Keratinocyte (primary cell): ENCODE data around the gene DDX54. TPM values are rescaled to one million over a fixed set of nuclear protein-coding genes. Genes with fewer than 3 reads are reported as not detected.

Source experiments
- DNase-seq: peaks from one replicate; pipeline ENCODE4 v3.0.0-alpha.2; 2011; ENCODE audit warnings: low read depth, missing footprints, low spot score
- FAIRE-seq: peaks from 2 replicates; lab custom pipeline; 2011; peaks lifted over from hg19 to GRCh38; lab: Jason Lieb, UNC
- H2AFZ ChIP-seq: 2 replicates; pipeline ENCODE4 v1.6.0; 2012; ENCODE audit warnings: low read length, control low read depth, inconsistent platforms; ENCODE audit not compliant: control insufficient read depth
- H3K27ac ChIP-seq: 2 replicates; pipeline ENCODE4 v1.5.1; 2011; ENCODE audit warnings: low read length; ENCODE audit not compliant: control insufficient read depth, insufficient read depth
- H3K27me3 ChIP-seq: 3 replicates; pipeline ENCODE4 v1.6.0; 2011; ENCODE audit warnings: low read length; ENCODE audit not compliant: control insufficient read depth, insufficient read depth; ENCODE audit errors: extremely low read depth
- H3K36me3 ChIP-seq, 2 experiments: 2 replicates in 1 of 2; 3 replicates in 1 of 2; pipeline ENCODE4 v1.5.1; 2011; ENCODE audit warnings: low read length in 2 of 2, mild to moderate bottlenecking in 1 of 2; ENCODE audit not compliant: control insufficient read depth in 2 of 2, insufficient read depth in 2 of 2; ENCODE audit errors: extremely low read depth in 1 of 2
- H3K4me1 ChIP-seq: 3 replicates; pipeline ENCODE4 v1.5.1; 2011; ENCODE audit warnings: low read length; ENCODE audit not compliant: control insufficient read depth, insufficient read depth; ENCODE audit errors: extremely low read depth
- H3K4me2 ChIP-seq: 3 replicates; pipeline ENCODE4 v1.6.0; 2011; ENCODE audit warnings: low read depth, low read length; ENCODE audit not compliant: control insufficient read depth, insufficient read depth; ENCODE audit errors: extremely low read depth
- H3K4me3 ChIP-seq, 3 experiments: fragments of 200-600 bp in 1 of 3; sonication (generic) in 1 of 3; 2 replicates in 2 of 3; 3 replicates in 1 of 3; pipeline ENCODE4 v1.5.1; 2011 to 2016; ENCODE audit warnings: low read length in 3 of 3, mild to moderate bottlenecking in 3 of 3, control low read depth in 2 of 3, inconsistent platforms in 1 of 3, low read depth in 1 of 3, mixed read lengths in 1 of 3, mixed run types in 1 of 3, moderate library complexity in 1 of 3; ENCODE audit not compliant: control insufficient read depth in 2 of 3, insufficient read depth in 2 of 3; ENCODE audit errors: extremely low read depth in 1 of 3
- H3K79me2 ChIP-seq: 2 replicates; pipeline ENCODE4 v1.6.0; 2012; ENCODE audit warnings: low read length; ENCODE audit not compliant: control insufficient read depth, insufficient read depth
- H3K9ac ChIP-seq: 3 replicates; pipeline ENCODE4 v1.6.0; 2011; ENCODE audit warnings: low read length; ENCODE audit not compliant: control insufficient read depth, insufficient read depth; ENCODE audit errors: extremely low read depth
- H3K9me1 ChIP-seq: 3 replicates; pipeline ENCODE4 v1.6.0; 2011; ENCODE audit warnings: low read length; ENCODE audit not compliant: control insufficient read depth, insufficient read depth; ENCODE audit errors: extremely low read depth
- H3K9me3 ChIP-seq: 2 replicates; pipeline ENCODE4 v1.5.1; 2012; ENCODE audit warnings: low read depth, low read length; ENCODE audit not compliant: control insufficient read depth
- H4K20me1 ChIP-seq: 3 replicates; pipeline ENCODE4 v1.6.0; 2011; ENCODE audit warnings: low read length; ENCODE audit not compliant: control insufficient read depth, insufficient read depth; ENCODE audit errors: extremely low read depth
- CTCF ChIP-seq, 3 experiments: IDR thresholded peaks in 1 of 3; conservative IDR thresholded peaks in 1 of 3; optimal IDR thresholded peaks in 1 of 3; 2 replicates in 2 of 3; 3 replicates in 1 of 3; pipeline versions ENCODE3 to v1.5.1; 2011; ENCODE audit warnings: low read length in 3 of 3, mild to moderate bottlenecking in 3 of 3, moderate library complexity in 2 of 3, control low read depth in 1 of 3, inconsistent platforms in 1 of 3; ENCODE audit not compliant: insufficient read depth in 2 of 3; ENCODE audit errors: extremely low read depth in 1 of 3
- EZH2 ChIP-seq: IDR thresholded peaks from one replicate; pipeline ENCODE4 v1.6.1; 2012; ENCODE audit warnings: inconsistent platforms, mild to moderate bottlenecking, low read length, moderate library complexity
- dilution Hi-C: fragments of 300-500 bp; cut with MboI; formaldehyde crosslinking; loops from one replicate; pipeline ENCODE4 v1.7.0; 2020; ENCODE audit warnings: low sequenced_read_pairs; ENCODE audit not compliant: extremely low pct_ligation_motif_present
- polyA plus RNA-seq, 5 experiments: library from polyadenylated mRNA; depleted of rRNA in 3 of 5; stranded (reverse) in 3 of 5; stranded (forward) in 1 of 5; unstranded in 1 of 5; fragments of >200 nt; gene quantifications; 1 replicate in 1 of 5; 2 replicates in 3 of 5; 3 replicates in 1 of 5; pipeline versions ENCODE4 v1.2.1 to v1.2.3, GENCODE V29; 2011 to 2012; ENCODE audit warnings: missing spikeins in 2 of 5, low read depth in 1 of 5, low replicate concordance in 1 of 5

The DDX54 gene
- polyA plus RNA-seq, 1 donor (not counting 4 experiments of a cell fraction or from before 2014, with no cell fraction given) = 44.6 TPM

GRCh38 chr12:113112043-113112899 is 73.0 kb downstream of the DDX54 start:
- Histone ChIP-seq H3K9me1 (no peaks in the 10 kb centered on the region), H3K9me3 (no peaks in the 10 kb centered on the region), H2AFZ (no peak overlapping the region), H3K36me3 (no peaks in the 10 kb centered on the region), H3K4me3 (no peak overlapping the region), H3K4me2 (no peak overlapping the region), H3K27ac (no peak overlapping the region), H4K20me1 (no peaks in the 10 kb centered on the region), H3K27me3 (peaks cover 17% of the 10 kb centered on the region), H3K4me1 (no peaks in the 10 kb centered on the region), H3K9ac (no peak overlapping the region), H3K79me2 (no peaks in the 10 kb centered on the region)
- no peak for TF ChIP-seq CTCF (optimal IDR thresholded peaks at IDR 0.05 in 1 of 3, IDR thresholded peaks at IDR 0.05 in 1 of 3, conservative IDR thresholded peaks at IDR 0.05 in 1 of 3; ENCODE audit: extremely low read depth in 1 of 3, insufficient read depth in 2 of 3, low read length in 3 of 3)
- no peak for TF ChIP-seq EZH2
- dilution Hi-C loops = no loop called here
- FAIRE-seq (no peak), DNase-seq (no peak)

- Histone ChIP-seq H4K20me1 (no peaks in the 10 kb centered on the region), H3K9me1 (no peaks in the 10 kb centered on the region), H3K36me3 (no peaks in the 10 kb centered on the region), H3K4me3 (no peak overlapping the region), H3K9me3 (no peaks in the 10 kb centered on the region), H3K27me3 (peaks cover 17% of the 10 kb centered on the region), H3K9ac (no peak overlapping the region), H3K27ac (no peak overlapping the region), H2AFZ (no peak overlapping the region), H3K4me1 (no peaks in the 10 kb centered on the region), H3K79me2 (no peaks in the 10 kb centered on the region), H3K4me2 (no peak overlapping the region)
- TF ChIP-seq CTCF (optimal IDR thresholded peaks at IDR 0.05 in 1 of 3, IDR thresholded peaks at IDR 0.05 in 1 of 3, conservative IDR thresholded peaks at IDR 0.05 in 1 of 3; ENCODE audit: extremely low read depth in 1 of 3, insufficient read depth in 2 of 3, low read length in 3 of 3) = no peak
- no peak for TF ChIP-seq EZH2
- DNase-seq = no peak
- dilution Hi-C loops = no loop called here
- no peak for FAIRE-seq
These were observed 74.0 kb downstream of the DDX54 start for GRCh38 chr12:113111247-113111646.
